ENCODE results near the gene ANKRD13B. TPM values are rescaled to one million over a fixed set of nuclear protein-coding genes. Genes with fewer than 3 reads are reported as not detected.

ANKRD13B gene
- polyA plus RNA-seq, 2 of the 4 experiments (the other 2 are of a cell fraction): 4.5 to 17.8 TPM

DNA sequence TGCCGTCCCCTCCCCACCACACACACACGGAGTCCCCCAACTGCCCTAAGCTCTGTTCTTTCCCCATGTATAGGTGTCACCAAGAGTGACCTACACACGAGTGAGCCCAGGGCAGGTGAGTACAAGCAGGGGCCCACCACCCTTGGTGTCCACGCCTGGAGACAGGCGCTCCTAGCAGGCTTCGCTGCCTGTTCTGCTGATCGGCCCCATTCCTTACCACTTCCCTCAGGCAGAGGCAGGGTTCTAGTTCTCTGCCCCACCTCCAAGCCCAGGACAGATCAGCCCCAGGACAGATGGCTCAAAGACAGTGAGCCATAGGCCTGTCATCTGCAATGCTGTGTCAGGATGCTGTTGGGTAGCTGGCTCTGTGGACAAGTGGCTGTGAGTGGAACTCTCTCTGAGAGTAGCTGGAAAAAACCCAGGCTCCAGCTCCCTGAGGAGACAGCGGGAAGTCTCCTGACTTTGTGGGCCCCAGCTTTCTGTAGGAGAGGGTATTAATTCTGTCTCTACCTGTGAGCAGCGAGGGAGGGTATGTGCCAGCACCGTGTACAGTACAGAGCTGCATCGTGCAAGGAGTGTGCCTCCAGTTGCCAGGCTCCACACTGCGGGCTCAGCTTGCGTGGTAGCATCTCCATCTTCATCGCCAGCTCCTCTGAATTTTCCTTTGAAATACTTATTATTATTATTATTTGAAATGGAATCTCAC lies 23.5 kb upstream of the ANKRD13B start:
- POLR2A ChIA-PET: interaction anchor here (4.0 kb wide), 1 partner anchor 22 kb away, joined by 21 read pairs; the partner anchor contains the start of gene ANKRD13B
- CTCF ChIA-PET: interaction anchor here (0.6 to 24.0 kb wide), 11 partner anchors 12 to 362 kb away, joined by 3 to 474 read pairs (median 4); partner anchors contain the start of genes ANKRD13B and CORO6
- peak overlapping the region; percentile 92 to 94 for H3K27ac ChIP-seq
- H3K4me1 ChIP-seq: peaks cover 20% of the 10 kb centered on the region
- peak overlapping the region; percentile 62 for H3K4me3 ChIP-seq
- no peaks in the 10 kb centered on the region for H3K9me3 ChIP-seq
- H3K4me2 ChIP-seq: peak overlapping the region; percentile 83
- 82% methylated on average over 14 of the region's 14 CpGs for WGBS (ENCODE audit: missing lambda C conversion rate)
- ATAC-seq (no peak), FAIRE-seq (no peak), DNase-seq (ENCODE audit: low read depth in 1 of 2, low spot score in 1 of 2) (no peak)
- TF ChIP-seq, protein P1, sequence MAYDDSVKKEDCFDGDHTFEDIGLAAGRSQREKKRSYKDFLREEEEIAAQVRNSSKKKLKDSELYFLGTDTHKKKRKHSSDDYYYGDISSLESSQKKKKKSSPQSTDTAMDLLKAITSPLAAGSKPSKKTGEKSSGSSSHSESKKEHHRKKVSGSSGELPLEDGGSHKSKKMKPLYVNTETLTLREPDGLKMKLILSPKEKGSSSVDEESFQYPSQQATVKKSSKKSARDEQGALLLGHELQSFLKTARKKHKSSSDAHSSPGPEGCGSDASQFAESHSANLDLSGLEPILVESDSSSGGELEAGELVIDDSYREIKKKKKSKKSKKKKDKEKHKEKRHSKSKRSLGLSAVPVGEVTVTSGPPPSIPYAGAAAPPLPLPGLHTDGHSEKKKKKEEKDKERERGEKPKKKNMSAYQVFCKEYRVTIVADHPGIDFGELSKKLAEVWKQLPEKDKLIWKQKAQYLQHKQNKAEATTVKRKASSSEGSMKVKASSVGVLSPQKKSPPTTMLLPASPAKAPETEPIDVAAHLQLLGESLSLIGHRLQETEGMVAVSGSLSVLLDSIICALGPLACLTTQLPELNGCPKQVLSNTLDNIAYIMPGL (CRISPR knock-in tag; IDR thresholded peaks at IDR 0.05; ENCODE audit: borderline replicate concordance): no peak
- TF ChIP-seq, protein P2, sequence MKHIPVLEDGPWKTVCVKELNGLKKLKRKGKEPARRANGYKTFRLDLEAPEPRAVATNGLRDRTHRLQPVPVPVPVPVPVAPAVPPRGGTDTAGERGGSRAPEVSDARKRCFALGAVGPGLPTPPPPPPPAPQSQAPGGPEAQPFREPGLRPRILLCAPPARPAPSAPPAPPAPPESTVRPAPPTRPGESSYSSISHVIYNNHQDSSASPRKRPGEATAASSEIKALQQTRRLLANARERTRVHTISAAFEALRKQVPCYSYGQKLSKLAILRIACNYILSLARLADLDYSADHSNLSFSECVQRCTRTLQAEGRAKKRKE (CRISPR knock-in tag; IDR thresholded peaks at IDR 0.05; ENCODE audit: low read depth): no peak

DNA sequence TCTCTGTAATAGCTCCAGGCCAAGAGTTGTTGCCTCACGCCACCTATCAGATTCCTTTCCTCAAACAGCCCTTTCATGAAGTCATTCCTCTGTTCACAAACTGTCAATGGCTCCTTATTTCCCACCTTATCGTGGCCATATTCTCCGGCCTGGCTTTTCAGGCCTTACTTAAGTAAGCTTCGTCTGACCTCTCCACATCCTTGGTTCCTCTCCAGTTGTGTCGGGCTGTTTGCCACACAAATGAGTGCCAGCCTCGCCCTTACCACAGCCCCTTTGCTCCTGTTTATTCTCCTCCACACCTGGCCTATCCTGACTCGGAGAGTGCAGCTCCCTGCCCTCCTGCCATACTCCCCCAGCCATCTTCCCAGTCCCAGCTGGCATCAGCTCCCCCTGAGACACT lies 22.4 kb upstream of the ANKRD13B start:
- Histone ChIP-seq H3K4me3 (no peak overlapping the region), H3K9me3 (no peaks in the 10 kb centered on the region), H3K27ac (no peak overlapping the region), H3K4me2 (no peak overlapping the region), H3K4me1 (peaks cover 12% of the 10 kb centered on the region)
- whole genome bisulfite sequencing (ENCODE audit: missing lambda C conversion rate): 89% methylated on average over 7 of the region's 7 CpGs
- no peak for DNase-seq (ENCODE audit: low read depth in 1 of 2, low spot score in 1 of 2)
- POLR2A ChIA-PET: no interaction called here
- no peak for ATAC-seq
- TF ChIP-seq ESRRA (IDR thresholded peaks at IDR 0.05; ENCODE audit: borderline replicate concordance, low read length) (no peak), CBX2 (IDR thresholded peaks at IDR 0.05; ENCODE audit: borderline replicate concordance, low read depth) (no peak), RNF2 (IDR thresholded peaks at IDR 0.05; ENCODE audit: borderline replicate concordance, low read depth) (no peak), HDAC2 (IDR thresholded peaks at IDR 0.05) (no peak), RARB (CRISPR knock-in tag; IDR thresholded peaks at IDR 0.05) (no peak), RCOR1 (IDR thresholded peaks at IDR 0.05; ENCODE audit: low read depth, low read length) (no peak), RAD21 (conservative IDR thresholded peaks at IDR 0.05 in 1 of 2, IDR thresholded peaks at IDR 0.05 in 1 of 2) (no peak), FOXS1 (CRISPR knock-in tag; IDR thresholded peaks at IDR 0.05) (no peak), SMC3 (IDR thresholded peaks at IDR 0.05) (no peak), CEBPB (IDR thresholded peaks at IDR 0.05) (no peak), EP300 (IDR thresholded peaks at IDR 0.05) (no peak), POLR2A (IDR thresholded peaks at IDR 0.05; ENCODE audit: low read length) (no peak), MAZ (IDR thresholded peaks at IDR 0.05; ENCODE audit: borderline replicate concordance, low read depth, low read length) (no peak), POLR2AphosphoS2 (conservative IDR thresholded peaks at IDR 0.05; ENCODE audit: low read length) (no peak), MAFK (IDR thresholded peaks at IDR 0.05; ENCODE audit: partially characterized antibody) (no peak)
- TF ChIP-seq, protein P3, sequence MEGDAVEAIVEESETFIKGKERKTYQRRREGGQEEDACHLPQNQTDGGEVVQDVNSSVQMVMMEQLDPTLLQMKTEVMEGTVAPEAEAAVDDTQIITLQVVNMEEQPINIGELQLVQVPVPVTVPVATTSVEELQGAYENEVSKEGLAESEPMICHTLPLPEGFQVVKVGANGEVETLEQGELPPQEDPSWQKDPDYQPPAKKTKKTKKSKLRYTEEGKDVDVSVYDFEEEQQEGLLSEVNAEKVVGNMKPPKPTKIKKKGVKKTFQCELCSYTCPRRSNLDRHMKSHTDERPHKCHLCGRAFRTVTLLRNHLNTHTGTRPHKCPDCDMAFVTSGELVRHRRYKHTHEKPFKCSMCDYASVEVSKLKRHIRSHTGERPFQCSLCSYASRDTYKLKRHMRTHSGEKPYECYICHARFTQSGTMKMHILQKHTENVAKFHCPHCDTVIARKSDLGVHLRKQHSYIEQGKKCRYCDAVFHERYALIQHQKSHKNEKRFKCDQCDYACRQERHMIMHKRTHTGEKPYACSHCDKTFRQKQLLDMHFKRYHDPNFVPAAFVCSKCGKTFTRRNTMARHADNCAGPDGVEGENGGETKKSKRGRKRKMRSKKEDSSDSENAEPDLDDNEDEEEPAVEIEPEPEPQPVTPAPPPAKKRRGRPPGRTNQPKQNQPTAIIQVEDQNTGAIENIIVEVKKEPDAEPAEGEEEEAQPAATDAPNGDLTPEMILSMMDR (IDR thresholded peaks at IDR 0.05): no peak
- no peak for FAIRE-seq
- CTCF ChIA-PET: interaction anchor here (1.0 to 24.0 kb wide), 11 partner anchors 10 to 361 kb away, joined by 3 to 474 read pairs (median 7); partner anchors contain the start of genes ANKRD13B and CORO6

DNA sequence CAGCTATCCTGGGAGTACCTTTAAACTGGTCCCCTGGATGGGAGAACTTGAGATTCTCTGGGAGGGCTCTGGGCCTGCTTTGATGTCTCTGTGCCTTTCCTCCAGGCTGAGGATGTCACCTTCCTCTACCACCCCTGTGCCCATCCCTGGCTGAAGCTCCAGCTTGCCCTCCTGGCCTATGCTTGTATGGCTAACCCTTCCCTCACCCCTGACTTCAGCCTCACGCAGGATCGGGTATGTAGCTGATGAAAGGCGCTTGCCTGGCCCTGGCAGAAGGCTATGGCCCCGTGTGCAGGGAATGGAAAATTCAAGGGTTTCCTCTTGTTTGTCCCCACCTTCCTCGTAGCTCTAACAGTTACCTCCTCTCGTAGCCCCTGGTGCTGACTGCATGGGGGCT lies 21.4 kb upstream of the ANKRD13B start:
- Histone ChIP-seq H3K4me3 (no peak overlapping the region), H3K4me2 (no peak overlapping the region), H3K4me1 (peaks cover 10% of the 10 kb centered on the region; the same call in 2 of the 3 replicates), H3K27ac (no peak overlapping the region), H3K9me3 (no peaks in the 10 kb centered on the region)
- FAIRE-seq (no peak), DNase-seq (ENCODE audit: low read depth in 1 of 2, low spot score in 1 of 2) (no peak), ATAC-seq (no peak)
- ChIA-PET CTCF (interaction anchor here (0.5 to 24.0 kb wide), 10 partner anchors 10 to 522 kb away, joined by 3 to 474 read pairs (median 8); partner anchors contain the start of genes ANKRD13B and CORO6), POLR2A (no interaction called here)
- 93% methylated on average over 6 of the region's 6 CpGs for WGBS (ENCODE audit: missing lambda C conversion rate)
- TF ChIP-seq RNF2 (IDR thresholded peaks at IDR 0.05; ENCODE audit: borderline replicate concordance, low read depth) (no peak), MAZ (IDR thresholded peaks at IDR 0.05; ENCODE audit: borderline replicate concordance, low read depth, low read length) (no peak), RARB (CRISPR knock-in tag; IDR thresholded peaks at IDR 0.05) (no peak), BHLHE40 (IDR thresholded peaks at IDR 0.05; ENCODE audit: low read depth, low read length) (no peak), ESRRA (IDR thresholded peaks at IDR 0.05; ENCODE audit: borderline replicate concordance, low read length) (no peak)
- TF ChIP-seq, protein P4, sequence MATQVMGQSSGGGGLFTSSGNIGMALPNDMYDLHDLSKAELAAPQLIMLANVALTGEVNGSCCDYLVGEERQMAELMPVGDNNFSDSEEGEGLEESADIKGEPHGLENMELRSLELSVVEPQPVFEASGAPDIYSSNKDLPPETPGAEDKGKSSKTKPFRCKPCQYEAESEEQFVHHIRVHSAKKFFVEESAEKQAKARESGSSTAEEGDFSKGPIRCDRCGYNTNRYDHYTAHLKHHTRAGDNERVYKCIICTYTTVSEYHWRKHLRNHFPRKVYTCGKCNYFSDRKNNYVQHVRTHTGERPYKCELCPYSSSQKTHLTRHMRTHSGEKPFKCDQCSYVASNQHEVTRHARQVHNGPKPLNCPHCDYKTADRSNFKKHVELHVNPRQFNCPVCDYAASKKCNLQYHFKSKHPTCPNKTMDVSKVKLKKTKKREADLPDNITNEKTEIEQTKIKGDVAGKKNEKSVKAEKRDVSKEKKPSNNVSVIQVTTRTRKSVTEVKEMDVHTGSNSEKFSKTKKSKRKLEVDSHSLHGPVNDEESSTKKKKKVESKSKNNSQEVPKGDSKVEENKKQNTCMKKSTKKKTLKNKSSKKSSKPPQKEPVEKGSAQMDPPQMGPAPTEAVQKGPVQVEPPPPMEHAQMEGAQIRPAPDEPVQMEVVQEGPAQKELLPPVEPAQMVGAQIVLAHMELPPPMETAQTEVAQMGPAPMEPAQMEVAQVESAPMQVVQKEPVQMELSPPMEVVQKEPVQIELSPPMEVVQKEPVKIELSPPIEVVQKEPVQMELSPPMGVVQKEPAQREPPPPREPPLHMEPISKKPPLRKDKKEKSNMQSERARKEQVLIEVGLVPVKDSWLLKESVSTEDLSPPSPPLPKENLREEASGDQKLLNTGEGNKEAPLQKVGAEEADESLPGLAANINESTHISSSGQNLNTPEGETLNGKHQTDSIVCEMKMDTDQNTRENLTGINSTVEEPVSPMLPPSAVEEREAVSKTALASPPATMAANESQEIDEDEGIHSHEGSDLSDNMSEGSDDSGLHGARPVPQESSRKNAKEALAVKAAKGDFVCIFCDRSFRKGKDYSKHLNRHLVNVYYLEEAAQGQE (IDR thresholded peaks at IDR 0.05): no peak
- TF ChIP-seq, protein P5, sequence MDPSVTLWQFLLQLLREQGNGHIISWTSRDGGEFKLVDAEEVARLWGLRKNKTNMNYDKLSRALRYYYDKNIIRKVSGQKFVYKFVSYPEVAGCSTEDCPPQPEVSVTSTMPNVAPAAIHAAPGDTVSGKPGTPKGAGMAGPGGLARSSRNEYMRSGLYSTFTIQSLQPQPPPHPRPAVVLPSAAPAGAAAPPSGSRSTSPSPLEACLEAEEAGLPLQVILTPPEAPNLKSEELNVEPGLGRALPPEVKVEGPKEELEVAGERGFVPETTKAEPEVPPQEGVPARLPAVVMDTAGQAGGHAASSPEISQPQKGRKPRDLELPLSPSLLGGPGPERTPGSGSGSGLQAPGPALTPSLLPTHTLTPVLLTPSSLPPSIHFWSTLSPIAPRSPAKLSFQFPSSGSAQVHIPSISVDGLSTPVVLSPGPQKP (IDR thresholded peaks at IDR 0.05; ENCODE audit: low read depth, low read length): no peak
- TF ChIP-seq, protein P6, sequence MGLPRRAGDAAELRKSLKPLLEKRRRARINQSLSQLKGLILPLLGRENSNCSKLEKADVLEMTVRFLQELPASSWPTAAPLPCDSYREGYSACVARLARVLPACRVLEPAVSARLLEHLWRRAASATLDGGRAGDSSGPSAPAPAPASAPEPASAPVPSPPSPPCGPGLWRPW (IDR thresholded peaks at IDR 0.05): no peak
